HK-2 (cell line): ENCODE data around the gene TRIM59.
A peak's percentile ranks its signal among the peaks of the same experiment; 100 is the strongest.

ENCODE experiments used
- DNase-seq: peaks from one replicate; pipeline ENCODE4 v3.0.0-alpha.2; 2018; ENCODE audit not compliant: unreplicated experiment

TRIM59 gene

GRCh38 chr3:160449636-160450598, at the start of gene TRIM59:
Gene TRIM59, minus strand, starts transcription at chr3:160449786. Its CDS starts 10,603 bp downstream, at chr3:160439183.
- peak; percentile 100 for DNase-seq

- DNase-seq = no peak
Measured at GRCh38 chr3:160498202-160498601, 48.6 kb upstream of the TRIM59 start.

- no peak for DNase-seq
Measured at GRCh38 chr3:160490166-160490565, 40.6 kb upstream of the TRIM59 start.

GRCh38 chr3:160486459-160486869, 36.9 kb upstream of the TRIM59 start:
- no peak for DNase-seq

GRCh38 chr3:160482796-160483195, 33.2 kb upstream of the TRIM59 start:
- no peak for DNase-seq

GRCh38 chr3:160481856-160482255, 32.3 kb upstream of the TRIM59 start:
- DNase-seq = no peak

GRCh38 chr3:160480931-160481330, 31.3 kb upstream of the TRIM59 start:
- peak; percentile 32 for DNase-seq

GRCh38 chr3:160479376-160479775, 29.8 kb upstream of the TRIM59 start:
- no peak for DNase-seq

GRCh38 chr3:160478338-160478737, 28.8 kb upstream of the TRIM59 start:
- no peak for DNase-seq

- DNase-seq = no peak
Measured at GRCh38 chr3:160477750-160478149, 28.2 kb upstream of the TRIM59 start.

- DNase-seq = no peak
Measured at GRCh38 chr3:160475884-160476283, 26.3 kb upstream of the TRIM59 start.

GRCh38 chr3:160475153-160475552, 25.6 kb upstream of the TRIM59 start:
- DNase-seq = no peak

GRCh38 chr3:160474416-160474838, 24.8 kb upstream of the TRIM59 start:
- DNase-seq = no peak

GRCh38 chr3:160473978-160474377, 24.4 kb upstream of the TRIM59 start:
- no peak for DNase-seq

GRCh38 chr3:160473221-160473620, 23.6 kb upstream of the TRIM59 start:
- no peak for DNase-seq

- DNase-seq = peak; percentile 49
Measured at GRCh38 chr3:160472344-160472743, 22.8 kb upstream of the TRIM59 start.

- no peak for DNase-seq
Measured at GRCh38 chr3:160471892-160472291, 22.3 kb upstream of the TRIM59 start.

GRCh38 chr3:160470181-160470580, 20.6 kb upstream of the TRIM59 start:
- no peak for DNase-seq

- no peak for DNase-seq
Measured at GRCh38 chr3:160464971-160465370, 15.4 kb upstream of the TRIM59 start.

- DNase-seq = no peak
Measured at GRCh38 chr3:160464321-160464720, 14.7 kb upstream of the TRIM59 start.

- no peak for DNase-seq
Measured at GRCh38 chr3:160460033-160460432, 10.4 kb upstream of the TRIM59 start.

GRCh38 chr3:160459450-160459970, 9.9 kb upstream of the TRIM59 start:
- no peak for DNase-seq

- no peak for DNase-seq
Measured at GRCh38 chr3:160458151-160458550, 8.6 kb upstream of the TRIM59 start.
